PC-3 (cell line): ENCODE results near the gene MTCL1.

Experiments
- EZH2phosphoT487 ChIP-seq: fragments of 300-600 bp; sonication (generic); IDR thresholded peaks from 2 replicates; pipeline ENCODE4 v1.6.1; 2018; ENCODE audit warnings: mild to moderate bottlenecking, antibody characterized with exemption, low read length, borderline replicate concordance
- TF ChIP-seq, protein P1 (sequence below): fragments of 300-600 bp; sonication (generic); conservative IDR thresholded peaks from 2 replicates; pipeline ENCODE4 v1.5.1; 2017; ENCODE audit warnings: antibody characterized with exemption, low read depth, mild to moderate bottlenecking, low read length

DNA sequence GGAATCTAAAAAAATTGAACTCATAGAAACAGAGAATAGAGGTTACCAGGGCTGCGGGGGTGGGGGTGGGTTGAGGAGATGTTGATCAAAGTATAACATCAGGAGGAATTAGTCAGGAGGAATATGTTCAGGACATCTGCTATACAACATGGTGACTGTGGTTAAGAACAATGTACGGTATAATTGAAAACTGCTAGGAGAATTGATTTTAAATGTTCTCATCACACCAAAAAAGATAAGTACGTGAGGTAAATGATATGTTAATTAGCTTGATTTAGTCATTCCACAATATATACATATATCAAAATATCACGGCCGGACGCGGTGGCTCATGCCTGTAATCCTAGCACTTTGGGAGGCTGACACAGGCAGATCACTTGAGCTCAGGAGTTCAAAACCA, 140.2 kb downstream of the MTCL1 start:
- TF ChIP-seq EZH2phosphoT487 = no peak
- TF ChIP-seq, protein P1, sequence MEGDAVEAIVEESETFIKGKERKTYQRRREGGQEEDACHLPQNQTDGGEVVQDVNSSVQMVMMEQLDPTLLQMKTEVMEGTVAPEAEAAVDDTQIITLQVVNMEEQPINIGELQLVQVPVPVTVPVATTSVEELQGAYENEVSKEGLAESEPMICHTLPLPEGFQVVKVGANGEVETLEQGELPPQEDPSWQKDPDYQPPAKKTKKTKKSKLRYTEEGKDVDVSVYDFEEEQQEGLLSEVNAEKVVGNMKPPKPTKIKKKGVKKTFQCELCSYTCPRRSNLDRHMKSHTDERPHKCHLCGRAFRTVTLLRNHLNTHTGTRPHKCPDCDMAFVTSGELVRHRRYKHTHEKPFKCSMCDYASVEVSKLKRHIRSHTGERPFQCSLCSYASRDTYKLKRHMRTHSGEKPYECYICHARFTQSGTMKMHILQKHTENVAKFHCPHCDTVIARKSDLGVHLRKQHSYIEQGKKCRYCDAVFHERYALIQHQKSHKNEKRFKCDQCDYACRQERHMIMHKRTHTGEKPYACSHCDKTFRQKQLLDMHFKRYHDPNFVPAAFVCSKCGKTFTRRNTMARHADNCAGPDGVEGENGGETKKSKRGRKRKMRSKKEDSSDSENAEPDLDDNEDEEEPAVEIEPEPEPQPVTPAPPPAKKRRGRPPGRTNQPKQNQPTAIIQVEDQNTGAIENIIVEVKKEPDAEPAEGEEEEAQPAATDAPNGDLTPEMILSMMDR = no peak
